OCI-LY1 (cell line): ENCODE data around the gene IQUB.

Experiments used
- H2AFZ ChIP-seq: fragments of 200-600 bp; sonication (generic), shearing (Covaris generic); 2 replicates; pipeline ENCODE4 v1.6.0; 2014; ENCODE audit warnings: antibody characterized with exemption, mild to moderate bottlenecking, low read length
- H3F3A ChIP-seq: fragments of 200-600 bp; sonication (generic), shearing (Covaris generic); 2 replicates; pipeline ENCODE4 v1.6.0; 2014; ENCODE audit warnings: mild to moderate bottlenecking, antibody characterized with exemption, low read length, moderate library complexity; ENCODE audit not compliant: insufficient read depth
- H3K27ac ChIP-seq: fragments of 200-600 bp; sonication (generic); 2 replicates; pipeline ENCODE4 v1.5.1; 2014; ENCODE audit warnings: low read length, mixed run types, mild to moderate bottlenecking, low read depth; ENCODE audit not compliant: poor library complexity, severe bottlenecking
- H3K27me3 ChIP-seq: fragments of 200-600 bp; sonication (generic); 2 replicates; pipeline ENCODE4 v1.6.0; 2014; ENCODE audit warnings: antibody characterized with exemption, mild to moderate bottlenecking, low read length, moderate library complexity; ENCODE audit not compliant: insufficient read depth
- H3K36me3 ChIP-seq: fragments of 200-600 bp; sonication (generic); 2 replicates; pipeline ENCODE4 v1.6.1; 2014; ENCODE audit warnings: mild to moderate bottlenecking, antibody characterized with exemption, low read length, moderate library complexity, mixed read lengths; ENCODE audit not compliant: insufficient read depth
- H3K4me1 ChIP-seq: fragments of 200-600 bp; sonication (generic); 2 replicates; pipeline ENCODE4 v1.5.1; 2014; ENCODE audit warnings: mild to moderate bottlenecking, low read length, moderate library complexity; ENCODE audit not compliant: insufficient read depth, severe bottlenecking
- H3K4me2 ChIP-seq: fragments of 200-600 bp; sonication (generic), shearing (Covaris generic); 2 replicates; pipeline ENCODE4 v1.6.1; 2014; ENCODE audit warnings: low read length
- H3K4me3 ChIP-seq: fragments of 200-600 bp; sonication (generic); 2 replicates; pipeline ENCODE4 v1.5.1; 2014; ENCODE audit warnings: low read length, low read depth, mild to moderate bottlenecking, mixed read lengths; ENCODE audit not compliant: poor library complexity, severe bottlenecking
- H3K79me2 ChIP-seq: fragments of 200-600 bp; shearing (Covaris generic); 2 replicates; pipeline ENCODE4 v1.6.1; 2016; ENCODE audit warnings: mixed run types, low read length, mixed read lengths; ENCODE audit not compliant: insufficient read depth
- H3K9ac ChIP-seq: fragments of 200-600 bp; sonication (generic), shearing (Covaris generic); 2 replicates; pipeline ENCODE4 v1.6.1; 2014; ENCODE audit warnings: mild to moderate bottlenecking, low read length, mixed read lengths
- H3K9me2 ChIP-seq: fragments of 200-600 bp; sonication (generic), shearing (Covaris generic); 2 replicates; pipeline ENCODE4 v1.6.1; 2014; ENCODE audit warnings: low read depth, mild to moderate bottlenecking, low read length, mixed read lengths
- H3K9me3 ChIP-seq: fragments of 200-600 bp; shearing (Covaris generic); 2 replicates; pipeline ENCODE4 v1.6.1; 2014; ENCODE audit warnings: low read length, mixed read lengths
- H4K20me1 ChIP-seq: fragments of 200-600 bp; sonication (generic), shearing (Covaris generic); 2 replicates; pipeline ENCODE4 v1.6.0; 2016; ENCODE audit warnings: mild to moderate bottlenecking, low read length; ENCODE audit not compliant: insufficient read depth
- EZH2 ChIP-seq: fragments of 200-600 bp; sonication (generic), shearing (Covaris generic); IDR thresholded peaks from 2 replicates; pipeline ENCODE4 v1.8.0; 2017; ENCODE audit warnings: borderline replicate concordance, mixed run types, mild to moderate bottlenecking, antibody characterized with exemption, low read length, moderate library complexity, mixed read lengths
- TF ChIP-seq, protein P1 (sequence below): fragments of 200-600 bp; sonication (generic), shearing (Covaris generic); IDR thresholded peaks from 2 replicates; pipeline ENCODE4 v1.5.1; 2017; ENCODE audit warnings: mild to moderate bottlenecking, antibody characterized with exemption, low read length, moderate library complexity, mixed read lengths

IQUB gene

DNA sequence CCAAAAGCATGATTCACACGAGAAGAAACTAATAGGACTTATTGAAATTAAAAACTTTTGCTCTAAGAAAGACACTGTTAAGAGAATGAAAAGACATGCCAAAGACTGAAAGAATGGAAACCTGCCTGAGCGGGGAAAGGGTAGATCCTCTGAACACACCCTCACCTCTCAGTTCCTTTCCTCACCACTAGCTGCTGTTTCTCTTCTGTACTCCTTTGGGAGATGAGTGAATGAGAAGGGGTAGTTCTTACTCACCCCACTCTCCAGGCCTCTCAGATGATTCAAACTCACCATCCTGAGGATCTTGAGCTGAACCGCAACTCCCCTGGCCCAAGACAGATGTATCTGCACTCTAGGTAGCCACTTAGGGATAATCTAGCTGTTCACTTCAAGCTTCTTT lies 41.9 kb downstream of the IQUB start:
- Histone ChIP-seq H3K27ac (no peak overlapping the region), H3K9me3 (no peaks in the 10 kb centered on the region; the same call in 1 of the 2 replicates), H3K4me2 (no peak overlapping the region), H3K4me3 (no peak overlapping the region), H4K20me1 (0 out of 2 replicates have a peak, but pooled peaks cover 4% of the 10 kb centered on the region), H3K27me3 (no peaks in the 10 kb centered on the region), H3K36me3 (no peaks in the 10 kb centered on the region), H3K9me2 (no peaks in the 10 kb centered on the region), H2AFZ (no peak overlapping the region), H3K9ac (no peak overlapping the region), H3F3A (no peaks in the 10 kb centered on the region), H3K79me2 (no peaks in the 10 kb centered on the region), H3K4me1 (no peaks in the 10 kb centered on the region)
- TF ChIP-seq, protein P1, sequence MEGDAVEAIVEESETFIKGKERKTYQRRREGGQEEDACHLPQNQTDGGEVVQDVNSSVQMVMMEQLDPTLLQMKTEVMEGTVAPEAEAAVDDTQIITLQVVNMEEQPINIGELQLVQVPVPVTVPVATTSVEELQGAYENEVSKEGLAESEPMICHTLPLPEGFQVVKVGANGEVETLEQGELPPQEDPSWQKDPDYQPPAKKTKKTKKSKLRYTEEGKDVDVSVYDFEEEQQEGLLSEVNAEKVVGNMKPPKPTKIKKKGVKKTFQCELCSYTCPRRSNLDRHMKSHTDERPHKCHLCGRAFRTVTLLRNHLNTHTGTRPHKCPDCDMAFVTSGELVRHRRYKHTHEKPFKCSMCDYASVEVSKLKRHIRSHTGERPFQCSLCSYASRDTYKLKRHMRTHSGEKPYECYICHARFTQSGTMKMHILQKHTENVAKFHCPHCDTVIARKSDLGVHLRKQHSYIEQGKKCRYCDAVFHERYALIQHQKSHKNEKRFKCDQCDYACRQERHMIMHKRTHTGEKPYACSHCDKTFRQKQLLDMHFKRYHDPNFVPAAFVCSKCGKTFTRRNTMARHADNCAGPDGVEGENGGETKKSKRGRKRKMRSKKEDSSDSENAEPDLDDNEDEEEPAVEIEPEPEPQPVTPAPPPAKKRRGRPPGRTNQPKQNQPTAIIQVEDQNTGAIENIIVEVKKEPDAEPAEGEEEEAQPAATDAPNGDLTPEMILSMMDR = peak; percentile 25; the same call in 1 of the 2 replicates
- no peak for TF ChIP-seq EZH2

DNA sequence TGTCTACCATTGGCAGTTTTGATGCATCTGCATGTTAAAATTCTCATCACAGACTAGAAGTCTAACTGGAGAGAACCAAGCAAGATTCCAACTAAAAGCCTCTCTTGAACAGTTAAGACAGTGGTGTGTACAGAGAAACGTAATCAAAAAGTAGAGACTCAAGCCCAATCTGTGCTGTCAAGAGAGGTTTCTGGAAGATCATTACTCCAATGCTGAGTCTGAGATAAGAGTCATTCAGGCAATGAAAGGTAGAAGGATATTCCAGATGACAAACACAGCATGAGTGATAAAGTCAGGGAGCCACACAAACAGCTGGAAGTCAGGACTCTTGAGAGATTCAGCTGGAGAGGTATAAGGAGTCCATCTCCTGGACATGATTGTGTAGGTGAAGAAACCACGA lies 48.7 kb downstream of the IQUB start:
- H3K27ac ChIP-seq = no peak overlapping the region
- no peaks in the 10 kb centered on the region for H3K36me3 ChIP-seq
- no peak for TF ChIP-seq EZH2
- TF ChIP-seq, protein P1 = no peak
- no peak overlapping the region for H3K9ac ChIP-seq
- H3K9me3 ChIP-seq = no peaks in the 10 kb centered on the region; the same call in 1 of the 2 replicates
- H3F3A ChIP-seq = no peaks in the 10 kb centered on the region
- no peaks in the 10 kb centered on the region for H3K79me2 ChIP-seq
- H4K20me1 ChIP-seq = no peaks in the 10 kb centered on the region
- no peak overlapping the region for H3K4me3 ChIP-seq
- no peaks in the 10 kb centered on the region for H3K27me3 ChIP-seq
- no peak overlapping the region for H3K4me2 ChIP-seq
- H3K4me1 ChIP-seq = no peaks in the 10 kb centered on the region
- H2AFZ ChIP-seq = no peak overlapping the region
- no peaks in the 10 kb centered on the region for H3K9me2 ChIP-seq

DNA sequence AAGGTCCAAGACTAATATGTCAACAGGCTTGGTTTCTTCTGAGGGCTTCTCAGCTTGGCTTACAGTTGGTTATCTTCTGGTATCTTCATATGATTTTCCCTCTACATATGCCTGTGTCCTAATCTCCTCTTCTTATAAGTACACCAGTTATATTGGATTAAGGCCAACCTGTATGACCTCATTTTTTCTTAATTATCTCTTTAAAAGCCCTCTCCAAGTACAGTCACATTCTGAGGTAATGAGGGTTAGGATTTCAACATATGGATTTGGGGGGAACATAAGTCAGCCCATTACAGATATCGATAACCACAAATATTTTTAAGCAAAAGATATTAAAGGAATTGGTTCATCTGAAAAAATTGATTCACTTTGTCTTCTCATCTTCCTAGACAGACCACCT lies 49.2 kb downstream of the IQUB start:
- H3K9ac ChIP-seq = no peak overlapping the region
- TF ChIP-seq, protein P1 = no peak
- no peak for TF ChIP-seq EZH2
- H3K9me3 ChIP-seq = no peaks in the 10 kb centered on the region; the same call in 1 of the 2 replicates
- H3K4me1 ChIP-seq = no peaks in the 10 kb centered on the region
- H3K27me3 ChIP-seq = no peaks in the 10 kb centered on the region
- no peak overlapping the region for H3K27ac ChIP-seq
- H3K79me2 ChIP-seq = no peaks in the 10 kb centered on the region
- H4K20me1 ChIP-seq = no peaks in the 10 kb centered on the region
- H3K4me3 ChIP-seq = no peak overlapping the region
- no peaks in the 10 kb centered on the region for H3K36me3 ChIP-seq
- no peaks in the 10 kb centered on the region for H3K9me2 ChIP-seq
- no peak overlapping the region for H3K4me2 ChIP-seq
- H2AFZ ChIP-seq = no peak overlapping the region
- H3F3A ChIP-seq = no peaks in the 10 kb centered on the region
